ENCODE results near the gene ALG14. TPM values are rescaled to one million over a fixed set of nuclear protein-coding genes. Genes with fewer than 3 reads are reported as not detected.
A peak's percentile ranks its signal among the peaks of the same experiment; 100 is the strongest.

Gene ALG14
- total and polyA plus RNA-seq, 2 donors (not counting 1 experiment from before 2014, with no cell fraction given): 0.92 to 2.6 TPM

GRCh38 chr1:94966033-94966432 is 106.7 kb downstream of the ALG14 start:
- ATAC-seq (ENCODE audit: low read depth) (no peak), DNase-seq (no peak)
- peaks cover 24% of the 10 kb centered on the region for H3K4me1 Mint-ChIP-seq
- Histone ChIP-seq H3K27me3 (replicated peaks in 1 of 4; ENCODE audit: control extremely low read depth in 1 of 4, control insufficient read depth in 3 of 4, insufficient read depth in 4 of 4, low read length in 3 of 4) (no peaks in the 10 kb centered on the region), H2AFZ (ENCODE audit: insufficient read depth, low read depth, low read length, poor library complexity, severe bottlenecking) (no peak overlapping the region), H3K27ac (ENCODE audit: low read length in 2 of 2) (no peak overlapping the region), H3K4me1 (ENCODE audit: control insufficient read depth in 2 of 2, insufficient read depth in 2 of 2, low read length in 2 of 2) (peaks cover 24 to 27% of the 10 kb centered on the region in 2 donors), H3K4me2 (replicated peaks; ENCODE audit: low read depth, low read length, poor library complexity, severe bottlenecking) (no peak overlapping the region), H4K20me1 (ENCODE audit: control insufficient read depth, insufficient read depth, low read length, poor library complexity, severe bottlenecking) (no peaks in the 10 kb centered on the region), H3K36me3 (replicated peaks in 1 of 2; ENCODE audit: control extremely low read depth in 1 of 2, control insufficient read depth in 1 of 2, extremely low read depth in 1 of 2, insufficient read depth in 2 of 2, low read length in 1 of 2) (no peaks in the 10 kb centered on the region), H3K9ac (ENCODE audit: low read length) (no peak overlapping the region), H3K9me3 (ENCODE audit: control extremely low read depth in 1 of 3, control insufficient read depth in 2 of 3, insufficient read depth in 1 of 3, low read length in 2 of 3) (no peaks in the 10 kb centered on the region), H3K4me3 (ENCODE audit: control extremely low read depth in 1 of 5, extremely low read depth in 1 of 5, insufficient read depth in 1 of 5, low read depth in 2 of 5, low read length in 4 of 5) (no peak overlapping the region), H3K79me2 (ENCODE audit: control insufficient read depth, insufficient read depth, low read length) (no peaks in the 10 kb centered on the region)
- H3K4me3 Mint-ChIP-seq: no peak overlapping the region
- H3K9me3 Mint-ChIP-seq (ENCODE audit: insufficient read depth): no peaks in the 10 kb centered on the region
- CTCF ChIA-PET: no interaction called here
- no peaks in the 10 kb centered on the region for H3K27me3 Mint-ChIP-seq
- TF ChIP-seq CTCF (IDR thresholded peaks at IDR 0.05): no peak
- TF ChIP-seq EZH2 (IDR thresholded peaks at IDR 0.05; ENCODE audit: borderline replicate concordance, insufficient read depth, low read depth, low read length, poor library complexity, severe bottlenecking): no peak
- intact Hi-C loops (cut with micrococcal nuclease): no loop called here
- H3K27ac Mint-ChIP-seq: no peak overlapping the region
- POLR2A ChIA-PET: no interaction called here
- WGBS (ENCODE audit: insufficient coverage): no CpG with 5 or more reads among the region's 1 CpG

- ATAC-seq (ENCODE audit: low read depth) (no peak), DNase-seq (no peak)
- H3K79me2 ChIP-seq (ENCODE audit: control insufficient read depth, insufficient read depth, low read length): no peaks in the 10 kb centered on the region
- TF ChIP-seq EZH2 (IDR thresholded peaks at IDR 0.05; ENCODE audit: borderline replicate concordance, insufficient read depth, low read depth, low read length, poor library complexity, severe bottlenecking) (no peak), CTCF (IDR thresholded peaks at IDR 0.05) (no peak)
- Mint-ChIP-seq H3K9me3 (ENCODE audit: insufficient read depth) (no peaks in the 10 kb centered on the region), H3K27ac (no peak overlapping the region), H3K4me3 (no peak overlapping the region), H3K27me3 (no peaks in the 10 kb centered on the region), H3K4me1 (peaks cover 30% of the 10 kb centered on the region)
- intact Hi-C loops (cut with micrococcal nuclease): loop anchor here (1.0 kb wide), 2 partner anchors 15 to 37 kb away; partner anchors contain the start of gene CNN3
- no peak overlapping the region for H3K4me3 ChIP-seq (ENCODE audit: control extremely low read depth in 1 of 5, extremely low read depth in 1 of 5, insufficient read depth in 1 of 5, low read depth in 2 of 5, low read length in 4 of 5)
- H3K9ac ChIP-seq (ENCODE audit: low read length): no peak overlapping the region
- no peaks in the 10 kb centered on the region for H3K9me3 ChIP-seq (ENCODE audit: control extremely low read depth in 1 of 3, control insufficient read depth in 2 of 3, insufficient read depth in 1 of 3, low read length in 2 of 3)
- H3K4me2 ChIP-seq (replicated peaks; ENCODE audit: low read depth, low read length, poor library complexity, severe bottlenecking): peak overlapping the region; percentile 25
- no peak overlapping the region for H2AFZ ChIP-seq (ENCODE audit: insufficient read depth, low read depth, low read length, poor library complexity, severe bottlenecking)
- no peaks in the 10 kb centered on the region for H3K36me3 ChIP-seq (replicated peaks in 1 of 2; ENCODE audit: control extremely low read depth in 1 of 2, control insufficient read depth in 1 of 2, extremely low read depth in 1 of 2, insufficient read depth in 2 of 2, low read length in 1 of 2)
- CTCF ChIA-PET: interaction anchor here (0.9 to 3.2 kb wide), 4 partner anchors 15 to 109 kb away, joined by 3 to 15 read pairs (median 6); no protein-coding TSS in a partner anchor
- H3K4me1 ChIP-seq (ENCODE audit: control insufficient read depth in 2 of 2, insufficient read depth in 2 of 2, low read length in 2 of 2): peaks cover 25 to 31% of the 10 kb centered on the region in 2 donors
- POLR2A ChIA-PET: no interaction called here
- 86% methylated on average over 7 of the region's 8 CpGs for WGBS (ENCODE audit: insufficient coverage)
- H3K27ac ChIP-seq (ENCODE audit: low read length in 2 of 2): no peak overlapping the region
- no peaks in the 10 kb centered on the region for H4K20me1 ChIP-seq (ENCODE audit: control insufficient read depth, insufficient read depth, low read length, poor library complexity, severe bottlenecking)
- H3K27me3 ChIP-seq (replicated peaks in 1 of 4; ENCODE audit: control extremely low read depth in 1 of 4, control insufficient read depth in 3 of 4, insufficient read depth in 4 of 4, low read length in 3 of 4): no peaks in the 10 kb centered on the region
Observed at GRCh38 chr1:94963864-94964263, 108.9 kb downstream of the ALG14 start.
